Fibroblast of skin of back (primary cell): ENCODE measurements around the gene XRCC3.
A peak's percentile ranks its signal among the peaks of the same experiment; 100 is the strongest.

Source experiments
- DNase-seq: peaks from one replicate; pipeline ENCODE4 v3.0.0-alpha.2; 2013

Gene XRCC3

DNA sequence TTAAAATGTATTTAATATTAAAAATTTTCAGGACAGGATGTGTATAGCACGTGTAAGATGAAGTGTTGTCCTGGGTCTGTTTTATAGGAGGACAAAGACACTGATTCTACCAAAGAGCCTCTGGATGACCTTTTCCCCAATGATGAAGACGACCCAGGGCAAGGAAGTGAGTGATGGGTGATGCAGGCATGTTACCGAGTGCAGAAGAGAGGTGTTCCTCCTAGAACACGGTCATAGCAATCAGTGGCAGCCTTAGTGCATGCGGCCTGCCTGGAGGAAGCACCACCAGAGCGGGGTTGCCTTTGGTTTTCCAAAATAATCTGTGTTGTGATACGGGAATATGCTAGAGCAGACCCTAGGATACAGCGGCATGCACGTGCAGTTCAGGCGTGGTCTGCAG lies 53.2 kb downstream of the XRCC3 start:
- DNase-seq, result no peak

DNA sequence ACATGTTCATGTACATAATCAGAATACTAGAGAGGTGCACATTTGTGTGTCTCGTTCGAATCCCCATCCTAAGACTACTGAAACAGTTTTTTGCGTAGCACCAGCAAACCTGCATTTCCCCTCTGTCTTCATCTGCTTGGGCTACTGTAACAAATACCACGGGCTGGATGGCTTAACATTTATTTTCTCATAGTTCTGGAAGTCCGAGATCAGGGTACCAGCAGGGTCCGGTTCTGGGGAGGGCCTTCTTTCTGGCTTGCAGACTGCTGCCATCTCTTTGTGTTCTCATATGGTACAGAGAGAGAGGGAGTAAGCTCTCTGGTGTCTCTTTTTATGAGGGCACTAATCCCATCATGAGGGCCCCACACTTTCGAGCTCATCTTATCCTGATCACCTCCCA lies 55.6 kb downstream of the XRCC3 start:
- no peak for DNase-seq

- peak; percentile 78 for DNase-seq
Observed at GRCh38 chr14:103657471-103657870, 57.8 kb downstream of the XRCC3 start.

GRCh38 chr14:103656756-103657133 lies 58.5 kb downstream of the XRCC3 start:
- DNase-seq, result no peak

DNA sequence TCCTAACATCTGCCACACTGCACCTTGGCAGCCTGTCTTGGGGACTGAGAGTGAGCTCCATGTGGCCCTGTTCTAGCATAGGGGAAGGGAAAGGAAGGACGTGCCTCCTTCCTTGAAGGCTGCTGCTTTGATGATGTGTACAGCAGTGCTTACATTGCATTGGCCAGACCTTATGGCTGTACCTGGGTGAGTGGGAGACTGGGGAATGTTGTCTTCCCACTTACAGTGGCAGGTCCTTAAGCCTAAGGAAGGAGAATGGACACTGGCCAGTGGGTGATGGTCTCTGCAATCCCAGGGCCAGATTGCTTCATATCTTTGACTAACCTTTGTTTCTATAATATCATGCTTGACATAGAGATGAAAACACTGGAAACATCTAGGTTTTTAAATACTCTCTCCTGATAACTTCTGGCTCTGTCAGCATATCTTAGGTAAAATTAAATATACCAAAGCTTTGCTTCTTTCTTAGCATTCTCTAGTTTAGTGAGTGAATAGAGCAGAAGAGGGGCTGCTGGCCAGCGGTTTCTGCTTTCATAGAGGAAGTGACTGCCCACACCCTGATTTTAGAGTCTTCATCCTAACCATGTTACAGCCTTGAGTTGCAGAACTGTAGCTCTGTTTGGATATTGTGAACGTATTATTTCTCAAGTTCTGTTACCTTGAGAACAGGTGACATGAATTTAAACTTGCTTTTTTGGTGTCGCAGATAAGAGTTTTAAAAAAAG lies 59.1 kb downstream of the XRCC3 start:
- DNase-seq, result no peak

DNA sequence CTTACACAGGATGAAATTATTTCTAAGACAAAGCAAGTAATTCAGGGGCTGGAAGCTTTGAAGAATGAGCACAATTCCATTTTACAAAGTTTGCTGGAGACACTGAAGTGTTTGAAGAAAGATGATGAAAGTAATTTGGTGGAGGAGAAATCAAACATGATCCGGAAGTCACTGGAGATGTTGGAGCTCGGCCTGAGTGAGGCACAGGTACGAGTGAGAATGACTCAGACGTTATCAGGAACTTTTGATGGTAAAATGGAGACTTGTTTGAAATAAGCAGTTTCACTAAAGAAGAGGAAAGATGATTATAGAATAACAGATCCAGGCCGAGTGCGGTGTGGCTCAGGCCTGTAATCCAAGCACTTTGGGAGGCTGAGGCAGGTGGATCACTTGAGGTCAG lies 60.6 kb downstream of the XRCC3 start:
- DNase-seq, result no peak

GRCh38 chr14:103653805-103654204 lies 61.4 kb downstream of the XRCC3 start:
- DNase-seq, result no peak

DNA sequence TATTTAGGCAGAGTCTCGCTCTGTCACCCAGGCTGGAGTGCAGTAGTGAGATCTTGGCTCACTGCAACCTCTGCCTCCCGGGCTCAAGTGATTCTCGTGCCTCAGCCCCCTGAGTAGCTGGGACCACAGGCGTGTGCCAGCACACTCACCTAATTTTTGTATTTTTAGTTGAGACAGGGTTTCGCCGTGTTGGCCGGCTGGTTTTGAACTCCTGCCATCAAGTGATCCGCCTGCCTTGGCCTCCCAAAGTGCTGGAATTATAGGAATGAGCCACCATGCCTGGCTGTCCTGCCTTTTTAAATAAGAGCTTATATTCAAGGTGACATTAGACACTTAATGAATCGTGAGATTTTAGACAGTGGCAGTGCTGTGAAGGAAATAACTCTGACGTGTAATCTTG lies 61.9 kb downstream of the XRCC3 start:
- peak; percentile 43 for DNase-seq

DNA sequence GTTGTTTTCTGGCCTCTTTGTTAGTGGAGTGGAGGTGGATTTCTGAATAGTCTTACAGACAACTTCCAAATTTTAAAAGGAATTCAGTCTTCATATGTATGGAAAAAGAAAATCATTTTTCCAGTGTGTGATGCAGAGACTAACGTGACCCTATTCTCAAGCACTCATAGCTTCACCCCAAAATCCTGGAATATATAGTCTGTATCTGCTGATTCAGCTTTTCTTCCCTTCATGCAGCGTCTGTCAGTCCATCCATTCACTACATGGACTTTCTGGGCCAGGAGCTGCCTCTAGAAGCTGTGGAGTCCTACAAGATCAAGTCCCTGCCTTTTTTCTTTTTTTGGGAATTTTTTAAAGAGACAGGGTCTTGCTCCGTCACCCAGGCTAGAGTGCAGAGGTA lies 62.4 kb downstream of the XRCC3 start:
- no peak for DNase-seq

DNA sequence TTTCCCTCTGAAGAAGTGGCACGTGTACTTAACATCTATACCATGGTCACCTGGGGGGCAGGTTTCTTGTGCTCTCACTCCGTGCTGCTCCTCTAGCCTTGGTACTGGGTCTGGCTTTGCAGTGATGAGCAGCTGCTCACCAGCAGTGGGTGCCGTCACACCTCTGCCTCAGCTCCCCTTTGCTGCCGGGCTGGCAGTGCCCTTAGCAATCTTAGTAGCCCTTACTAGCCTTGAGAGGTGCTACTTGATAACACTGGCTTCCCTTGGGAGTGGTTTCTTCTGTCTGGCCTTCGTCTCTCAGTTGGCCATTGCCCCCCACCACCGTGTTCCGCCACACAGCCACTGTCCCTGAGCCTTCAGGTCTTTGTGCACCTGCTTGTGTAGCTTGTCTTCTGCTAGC lies 63.7 kb downstream of the XRCC3 start:
- no peak for DNase-seq

DNA sequence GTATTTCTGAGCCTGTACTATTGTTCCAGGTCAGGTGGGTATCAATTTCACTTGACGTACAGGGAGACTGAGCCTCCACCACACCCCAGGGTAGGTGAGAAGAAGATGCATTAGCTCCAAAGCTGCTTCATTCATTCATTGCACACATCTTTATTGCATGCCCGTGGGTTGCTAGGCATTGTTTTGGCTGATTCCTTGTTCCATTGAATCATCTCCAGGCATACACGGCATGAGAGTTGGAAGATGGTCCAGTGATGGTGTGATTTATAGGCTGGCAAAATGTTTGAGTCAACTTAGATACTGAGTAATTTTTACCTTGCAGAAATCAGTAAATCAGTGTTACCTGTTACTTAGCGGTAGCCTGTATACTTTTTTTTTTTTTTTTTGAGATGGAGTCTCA lies 65.0 kb downstream of the XRCC3 start:
- DNase-seq, result no peak

- no peak for DNase-seq
Observed at GRCh38 chr14:103649001-103649400, 66.2 kb downstream of the XRCC3 start.
